GM21825 (cell line): ENCODE measurements around the gene PCYT2.

Source experiments
- ATAC-seq: cut with Tn5 transposase; IDR thresholded peaks from one replicate; pipeline ENCODE4 v1.9.1; 2021; ENCODE audit warnings: mild to moderate bottlenecking, moderate library complexity; ENCODE audit not compliant: unreplicated experiment

Gene PCYT2

DNA sequence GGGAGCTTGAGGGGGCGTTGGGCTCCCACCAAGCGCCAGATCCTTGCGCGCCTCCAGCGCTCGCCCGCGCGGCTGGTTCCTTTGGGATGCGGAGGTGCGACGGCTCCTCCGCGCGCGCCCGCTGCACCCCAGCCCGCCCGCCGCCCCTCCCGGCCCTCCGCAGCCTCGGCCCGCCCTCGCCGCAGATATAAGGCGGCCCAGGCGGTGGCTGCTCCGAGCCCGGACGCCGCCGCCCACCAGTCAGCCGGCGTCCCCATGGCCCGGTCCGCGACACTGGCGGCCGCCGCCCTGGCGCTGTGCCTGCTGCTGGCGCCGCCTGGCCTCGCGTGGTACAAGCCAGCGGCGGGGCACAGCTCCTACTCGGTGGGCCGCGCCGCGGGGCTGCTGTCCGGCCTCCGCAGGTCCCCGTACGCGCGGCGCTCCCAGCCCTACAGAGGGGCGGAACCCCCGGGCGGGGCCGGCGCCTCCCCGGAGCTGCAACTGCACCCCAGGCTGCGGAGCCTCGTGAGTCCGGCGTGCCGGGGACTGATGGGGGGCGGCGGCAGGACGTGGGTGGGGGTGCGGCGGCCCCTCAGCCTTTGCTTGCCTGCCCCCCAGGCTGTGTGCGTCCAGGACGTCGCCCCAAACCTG lies 9.1 kb downstream of the PCYT2 start, which contains the start of gene NPB:
Gene NPB (plus strand): TSS at position 216 of the 630 bp plus-strand sequence. CDS start 40 bp downstream, at position 256.
- ATAC-seq: no peak

GRCh38 chr17:81901167-81902022 lies 9.8 kb downstream of the PCYT2 start:
- no peak for ATAC-seq

DNA sequence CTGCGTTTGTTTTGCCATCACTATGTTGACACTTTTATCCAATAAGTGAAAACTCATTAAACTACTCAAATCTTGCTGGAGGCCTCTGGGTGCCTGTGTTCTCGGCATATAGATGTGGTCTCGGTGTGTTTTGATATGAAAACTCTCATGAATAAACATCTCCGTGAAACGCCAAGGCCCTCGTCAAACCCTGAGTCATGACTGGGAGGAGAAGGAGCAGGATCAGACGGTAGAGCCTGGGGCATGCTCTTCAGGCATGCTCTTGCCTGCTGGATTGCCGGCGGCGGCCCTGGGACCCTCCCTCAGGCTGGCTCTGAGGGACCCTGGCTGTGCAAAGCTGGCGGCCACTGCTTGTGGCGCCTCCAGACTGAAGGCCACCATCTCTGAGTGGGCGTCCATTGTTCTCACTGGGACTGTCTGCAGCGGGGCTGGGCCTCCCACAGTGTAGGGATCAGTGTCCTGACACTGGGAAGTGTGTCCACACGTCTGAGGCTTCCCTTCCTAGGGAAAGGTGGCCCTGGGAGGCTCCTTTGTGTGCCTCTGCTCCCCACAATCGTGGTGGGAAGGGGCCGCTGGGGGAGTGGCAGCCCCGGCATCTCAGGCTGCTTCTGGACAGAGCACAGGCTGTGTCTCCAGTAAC lies 10.9 kb downstream of the PCYT2 start:
- ATAC-seq: no peak

- ATAC-seq: no peak
These were observed 11.6 kb downstream of the PCYT2 start for GRCh38 chr17:81899514-81900166.

DNA sequence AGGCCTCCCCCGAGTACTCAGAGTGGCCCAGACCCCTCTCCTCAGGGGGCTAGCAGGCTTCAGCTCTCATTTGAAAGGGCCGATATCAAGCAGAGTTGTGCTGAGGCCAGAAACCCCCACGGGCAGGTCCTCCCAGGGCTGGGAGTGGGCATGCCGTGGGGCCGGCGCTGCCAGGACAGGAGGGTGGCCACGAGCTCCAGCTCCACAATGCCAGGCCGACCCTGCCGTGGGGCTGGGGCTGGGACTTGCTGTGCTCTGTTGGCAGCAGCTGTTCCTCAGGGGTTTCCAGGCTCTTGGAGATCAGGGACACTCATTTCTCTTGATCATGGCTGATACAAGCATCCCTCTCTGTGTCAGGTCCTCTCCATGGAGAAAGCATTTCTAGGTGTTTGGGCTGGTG lies 12.3 kb downstream of the PCYT2 start:
- ATAC-seq: no peak

- ATAC-seq: no peak
These were observed 13.0 kb downstream of the PCYT2 start for GRCh38 chr17:81898029-81898866.

DNA sequence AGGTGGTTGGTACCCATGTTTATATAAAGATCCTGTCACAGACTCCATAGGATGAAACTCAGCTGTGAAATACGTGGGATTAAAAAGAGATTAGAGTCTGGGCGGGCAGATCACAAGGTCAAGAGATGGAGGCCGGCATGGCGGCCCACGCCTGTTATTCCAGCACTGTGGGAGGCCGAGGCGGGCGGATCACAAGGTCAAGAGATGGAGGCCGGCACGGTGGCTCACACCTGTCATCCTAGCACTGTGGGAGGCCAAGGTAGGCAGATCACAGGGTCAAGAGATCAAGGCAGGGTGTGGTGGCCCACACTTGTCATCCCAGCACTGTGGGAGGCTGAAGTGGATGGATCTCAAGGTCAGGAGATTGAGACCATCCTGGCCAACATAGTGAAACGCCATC lies 15.8 kb downstream of the PCYT2 start:
- ATAC-seq: no peak

- ATAC-seq: no peak
These were observed 20.0 kb downstream of the PCYT2 start for GRCh38 chr17:81891303-81891552.

GRCh38 chr17:81890447-81891302 lies 20.5 kb downstream of the PCYT2 start:
- ATAC-seq: no peak

- no peak for ATAC-seq
These were observed 21.6 kb downstream of the PCYT2 start for GRCh38 chr17:81889602-81890001.

DNA sequence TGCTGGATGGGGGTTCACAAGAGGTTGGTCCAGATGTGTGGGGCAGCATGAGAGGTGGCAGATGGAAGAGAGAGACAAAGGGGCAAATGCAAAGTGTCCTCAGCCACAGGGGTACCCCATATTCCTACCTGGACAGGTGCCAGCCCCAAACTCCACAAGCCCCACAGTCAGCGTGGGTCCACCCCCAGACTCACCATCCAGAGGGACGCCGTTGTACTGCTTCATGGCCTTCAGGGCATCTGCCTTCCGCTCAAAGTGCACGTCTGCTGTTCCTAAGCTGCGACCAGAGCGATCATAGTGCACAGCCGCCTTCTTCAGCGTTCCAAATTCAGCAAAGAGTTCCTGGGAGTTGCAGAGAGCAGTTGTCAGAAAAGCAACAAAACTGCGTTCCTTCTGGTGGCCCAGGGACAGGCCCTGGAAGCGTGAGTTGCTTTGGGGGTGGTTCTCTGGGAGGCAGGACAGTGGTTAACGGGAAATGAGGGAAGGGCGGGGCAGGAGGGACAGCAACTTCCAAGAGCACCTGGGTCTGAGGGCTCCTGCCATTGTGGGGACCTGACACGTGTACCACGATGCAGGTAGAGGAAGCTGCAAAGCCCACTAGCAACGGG lies 22.1 kb downstream of the PCYT2 start:
- ATAC-seq: no peak

DNA sequence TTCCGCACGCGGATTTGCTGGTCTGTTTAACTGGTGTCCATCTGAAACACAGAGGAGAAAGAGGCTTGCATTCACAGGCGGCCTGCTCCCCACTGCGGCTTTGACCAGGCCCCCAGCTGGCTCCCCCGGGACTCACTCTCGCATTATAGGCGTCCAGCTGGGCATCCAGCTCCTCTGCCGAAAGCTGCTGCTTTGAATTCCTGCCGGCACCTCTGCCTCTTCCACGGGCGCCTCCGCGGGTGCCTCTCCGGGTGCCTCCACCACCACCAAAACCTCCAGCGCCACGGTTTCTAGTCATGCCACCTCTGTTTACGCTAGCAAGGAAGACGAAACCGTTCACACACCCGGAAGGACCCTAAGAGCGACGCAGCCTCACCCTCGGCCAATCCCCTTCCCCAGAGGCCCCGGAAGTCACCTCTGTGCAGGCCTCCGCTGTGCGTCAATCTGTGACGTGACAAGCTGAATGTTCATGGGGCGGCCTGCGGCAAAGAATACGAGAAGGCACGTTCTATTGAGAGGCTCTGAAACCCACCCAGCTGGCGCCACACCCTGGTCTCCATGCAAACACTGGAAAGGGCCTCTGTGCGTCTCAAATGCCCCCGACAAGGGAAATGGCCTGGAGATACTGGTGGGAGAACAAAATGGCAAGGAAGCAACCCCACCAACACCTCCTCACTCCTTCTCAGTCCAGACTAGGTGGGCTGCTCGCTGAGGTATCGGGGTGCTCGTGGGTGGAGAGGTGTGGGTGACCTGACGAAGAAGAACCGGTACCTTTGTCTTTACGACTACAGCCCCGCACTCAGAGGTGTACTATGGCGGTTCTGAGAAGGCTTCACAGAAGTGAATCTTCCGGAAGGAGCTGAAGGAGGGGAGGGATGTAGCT lies 22.9 kb downstream of the PCYT2 start:
- ATAC-seq: no peak

- no peak for ATAC-seq
These were observed 25.2 kb downstream of the PCYT2 start for GRCh38 chr17:81885869-81886548.

- ATAC-seq: no peak
These were observed 25.7 kb downstream of the PCYT2 start for GRCh38 chr17:81885454-81885853.

DNA sequence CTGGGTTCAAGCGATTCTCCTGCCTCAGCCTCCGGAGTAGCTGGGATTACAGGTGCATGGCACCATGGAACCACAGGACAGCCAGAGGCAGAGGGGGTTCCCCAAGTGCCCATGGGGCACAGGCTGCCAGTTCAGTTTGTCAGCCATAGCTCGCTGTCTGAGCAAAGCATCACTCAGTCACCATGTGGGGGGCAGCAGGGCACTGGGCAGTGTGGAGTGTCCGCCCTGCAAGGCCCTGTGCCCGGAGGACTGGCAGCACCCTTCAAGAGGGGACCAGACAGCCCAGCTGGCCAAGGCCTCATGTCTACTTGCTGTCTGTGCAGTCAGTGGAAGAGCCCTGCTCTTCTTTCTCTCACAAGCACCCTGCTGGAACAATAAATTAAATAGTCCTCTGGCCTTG lies 26.2 kb downstream of the PCYT2 start:
- ATAC-seq: no peak

- no peak for ATAC-seq
These were observed 26.7 kb downstream of the PCYT2 start for GRCh38 chr17:81884520-81884919.

- no peak for ATAC-seq
These were observed 32.1 kb downstream of the PCYT2 start for GRCh38 chr17:81879121-81879520.

GRCh38 chr17:81878294-81878693 lies 32.9 kb downstream of the PCYT2 start:
- no peak for ATAC-seq
